Neural crest cell (in vitro differentiated cells): ENCODE measurements around the gene COL3A1. TPM values are rescaled to one million over a fixed set of nuclear protein-coding genes. Genes with fewer than 3 reads are reported as not detected.

Experiments used
- DNase-seq: peaks from one replicate; pipeline ENCODE4 v3.0.0; 2021; ENCODE audit warnings: low read depth, mixed read lengths, low spot score
- H3K27ac Mint-ChIP-seq: one replicate; pipeline ENCODE4 v1.8.0; 2021; ENCODE audit warnings: mild to moderate bottlenecking, mixed read lengths; ENCODE audit not compliant: unreplicated experiment
- H3K27me3 Mint-ChIP-seq: 2 replicates; pipeline ENCODE4 v1.8.0; 2021; ENCODE audit warnings: low read depth, mild to moderate bottlenecking, mixed read lengths
- H3K36me3 Mint-ChIP-seq: 2 replicates; pipeline ENCODE4 v1.8.0; 2021; ENCODE audit warnings: low read depth, mild to moderate bottlenecking, mixed read lengths
- H3K4me1 Mint-ChIP-seq: 2 replicates; pipeline ENCODE4 v1.8.0; 2021; ENCODE audit warnings: mixed read lengths
- H3K4me3 Mint-ChIP-seq: one replicate; pipeline ENCODE4 v1.8.0; 2021; ENCODE audit warnings: mild to moderate bottlenecking, mixed read lengths
- H3K9me3 Mint-ChIP-seq: 2 replicates; pipeline ENCODE4 v1.8.0; 2021; ENCODE audit warnings: mixed read lengths
- CTCF ChIP-seq: fragments of 200-600 bp; sonication (generic); conservative IDR thresholded peaks from 2 replicates; pipeline ENCODE4 v1.5.0; 2021; ENCODE audit warnings: antibody characterized with exemption, mild to moderate bottlenecking
- total RNA-seq: library from RNA; stranded (reverse); gene quantifications from 2 replicates; pipeline ENCODE4 v1.2.1, GENCODE V29; 2021

COL3A1 gene
- total RNA-seq, 1 donor from 2014 or later: 14.9 TPM

GRCh38 chr2:188966728-188967440, 7.3 kb upstream of the COL3A1 start:
- Mint-ChIP-seq H3K27ac (no peak overlapping the region), H3K4me3 (no peak overlapping the region), H3K36me3 (no peaks in the 10 kb centered on the region), H3K9me3 (no peaks in the 10 kb centered on the region), H3K4me1 (no peaks in the 10 kb centered on the region), H3K27me3 (no peaks in the 10 kb centered on the region)
- TF ChIP-seq CTCF: no peak
- DNase-seq: no peak

GRCh38 chr2:188969236-188969635, 4.9 kb upstream of the COL3A1 start:
- H3K4me3 Mint-ChIP-seq: no peak overlapping the region
- H3K9me3 Mint-ChIP-seq: no peaks in the 10 kb centered on the region
- no peak overlapping the region for H3K27ac Mint-ChIP-seq
- no peak for DNase-seq
- H3K27me3 Mint-ChIP-seq: no peaks in the 10 kb centered on the region
- TF ChIP-seq CTCF: no peak
- H3K4me1 Mint-ChIP-seq: peaks cover under 1% of the 10 kb centered on the region
- no peaks in the 10 kb centered on the region for H3K36me3 Mint-ChIP-seq

- Mint-ChIP-seq H3K4me1 (peaks cover 4% of the 10 kb centered on the region), H3K27me3 (no peaks in the 10 kb centered on the region), H3K36me3 (no peaks in the 10 kb centered on the region), H3K4me3 (no peak overlapping the region), H3K27ac (no peak overlapping the region), H3K9me3 (no peaks in the 10 kb centered on the region)
- DNase-seq: no peak
- no peak for TF ChIP-seq CTCF
Observed at GRCh38 chr2:188969651-188970050, 4.5 kb upstream of the COL3A1 start.

GRCh38 chr2:188970211-188970610, 4.0 kb upstream of the COL3A1 start:
- peaks cover 4% of the 10 kb centered on the region for H3K4me1 Mint-ChIP-seq
- no peaks in the 10 kb centered on the region for H3K9me3 Mint-ChIP-seq
- no peaks in the 10 kb centered on the region for H3K36me3 Mint-ChIP-seq
- TF ChIP-seq CTCF: no peak
- H3K27me3 Mint-ChIP-seq: no peaks in the 10 kb centered on the region
- DNase-seq: no peak
- no peak overlapping the region for H3K4me3 Mint-ChIP-seq
- H3K27ac Mint-ChIP-seq: no peak overlapping the region

GRCh38 chr2:188971432-188971861, 2.7 kb upstream of the COL3A1 start:
- no peak for TF ChIP-seq CTCF
- H3K36me3 Mint-ChIP-seq: no peaks in the 10 kb centered on the region
- DNase-seq: no peak
- H3K27me3 Mint-ChIP-seq: no peaks in the 10 kb centered on the region
- H3K4me3 Mint-ChIP-seq: no peak overlapping the region
- H3K27ac Mint-ChIP-seq: no peak overlapping the region
- H3K4me1 Mint-ChIP-seq: peaks cover 4% of the 10 kb centered on the region
- no peaks in the 10 kb centered on the region for H3K9me3 Mint-ChIP-seq
